HG02610 (cell line): ENCODE data around the gene MRNIP.

Source experiments
- ATAC-seq: cut with Tn5 transposase; IDR thresholded peaks from one replicate; pipeline ENCODE4 v1.9.1; 2021; ENCODE audit warnings: mild to moderate bottlenecking, moderate library complexity; ENCODE audit not compliant: unreplicated experiment

Gene MRNIP

GRCh38 chr5:179889885-179890284, 31.3 kb upstream of the MRNIP start:
- ATAC-seq = no peak

- no peak for ATAC-seq
Observed at GRCh38 chr5:179887802-179888201, 29.2 kb upstream of the MRNIP start.

- ATAC-seq = no peak
Observed at GRCh38 chr5:179887095-179887494, 28.5 kb upstream of the MRNIP start.

- ATAC-seq = no peak
Observed at GRCh38 chr5:179886190-179886911, 27.7 kb upstream of the MRNIP start.

GRCh38 chr5:179885491-179886090, 27.0 kb upstream of the MRNIP start:
- ATAC-seq = no peak

- ATAC-seq = no peak
Observed at GRCh38 chr5:179883163-179883562, 24.5 kb upstream of the MRNIP start.

- ATAC-seq = no peak
Observed at GRCh38 chr5:179882338-179882737, 23.7 kb upstream of the MRNIP start.

- no peak for ATAC-seq
Observed at GRCh38 chr5:179880848-179881590, 22.4 kb upstream of the MRNIP start.

GRCh38 chr5:179880066-179880650, 21.5 kb upstream of the MRNIP start:
- ATAC-seq = no peak

- ATAC-seq = no peak
Observed at GRCh38 chr5:179879690-179880010, 21.0 kb upstream of the MRNIP start.

- no peak for ATAC-seq
Observed at GRCh38 chr5:179879003-179879689, 20.5 kb upstream of the MRNIP start.

GRCh38 chr5:179878222-179879002, 19.8 kb upstream of the MRNIP start:
- no peak for ATAC-seq

- no peak for ATAC-seq
Observed at GRCh38 chr5:179876610-179876952, 18.0 kb upstream of the MRNIP start.

- no peak for ATAC-seq
Observed at GRCh38 chr5:179875741-179876609, 17.4 kb upstream of the MRNIP start.

- ATAC-seq = no peak
Observed at GRCh38 chr5:179874536-179875292, 16.1 kb upstream of the MRNIP start.

- no peak for ATAC-seq
Observed at GRCh38 chr5:179874136-179874535, 15.5 kb upstream of the MRNIP start.

GRCh38 chr5:179873588-179874110, 15.0 kb upstream of the MRNIP start:
- ATAC-seq = no peak

- ATAC-seq = no peak
Observed at GRCh38 chr5:179872828-179873575, 14.4 kb upstream of the MRNIP start.
